GM19452 (cell line): ENCODE measurements around the gene SERTAD1.
"Not testable (repeated sequence)": the region's sequence is repeated elsewhere in the genome, so short reads cannot be mapped to it uniquely, and the experiment has no call there.

Source experiments
- ATAC-seq: cut with Tn5 transposase; IDR thresholded peaks from one replicate; pipeline ENCODE4 v1.9.1; 2021; ENCODE audit not compliant: unreplicated experiment

Gene SERTAD1

DNA sequence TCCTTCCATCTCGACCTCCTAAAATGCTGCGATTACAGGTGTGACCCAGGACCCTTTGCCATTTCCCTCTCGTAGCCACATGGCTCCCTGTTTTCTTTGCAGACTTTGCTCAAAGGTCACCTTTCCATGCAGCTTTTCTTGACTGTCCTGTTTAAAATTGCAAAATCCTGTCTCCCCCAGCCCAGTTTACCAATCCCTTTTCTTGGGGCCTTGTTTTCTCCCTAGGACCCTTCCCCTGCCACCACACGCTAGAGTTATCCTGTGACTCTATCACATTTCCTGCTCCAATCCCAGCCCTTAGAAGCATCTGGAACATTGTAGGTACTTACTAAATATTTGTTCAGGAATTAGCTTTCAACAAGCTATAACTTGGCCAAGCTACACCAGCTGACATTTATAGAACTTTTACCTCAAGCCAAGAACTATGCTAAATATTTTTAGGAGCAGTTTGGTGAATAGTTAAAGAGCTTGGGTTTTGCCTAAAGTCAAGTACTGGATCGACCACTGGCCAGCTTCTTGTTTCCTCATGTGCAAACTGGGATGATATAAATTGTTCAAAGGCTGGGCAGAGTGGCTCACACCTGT is 27.5 kb upstream of the SERTAD1 start:
- no peak for ATAC-seq

- no peak for ATAC-seq
Measured at GRCh38 chr19:40452016-40452415, 26.2 kb upstream of the SERTAD1 start.

DNA sequence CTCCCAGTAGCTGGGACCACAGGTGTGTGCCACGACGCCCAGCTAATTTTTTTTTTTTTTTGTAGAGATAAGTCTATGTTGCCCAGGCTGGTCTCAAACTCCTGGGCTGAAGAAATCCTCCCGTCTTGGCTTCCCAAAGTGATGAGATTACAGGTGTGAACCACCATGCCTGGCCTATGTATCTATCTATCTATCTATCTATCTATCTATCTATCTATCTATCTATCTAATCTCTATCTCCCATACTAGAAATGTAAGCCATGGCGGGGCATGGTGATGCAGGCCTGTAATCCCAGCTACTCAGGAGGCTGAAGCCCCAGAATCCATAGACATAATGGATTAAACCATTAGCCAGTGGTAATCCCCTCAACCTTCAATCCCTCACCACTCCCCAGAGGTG is 24.9 kb upstream of the SERTAD1 start:
- no peak for ATAC-seq

GRCh38 chr19:40449506-40449905 is 23.7 kb upstream of the SERTAD1 start:
- ATAC-seq = no peak

- ATAC-seq = no peak
Measured at GRCh38 chr19:40446263-40446784, 20.5 kb upstream of the SERTAD1 start.

DNA sequence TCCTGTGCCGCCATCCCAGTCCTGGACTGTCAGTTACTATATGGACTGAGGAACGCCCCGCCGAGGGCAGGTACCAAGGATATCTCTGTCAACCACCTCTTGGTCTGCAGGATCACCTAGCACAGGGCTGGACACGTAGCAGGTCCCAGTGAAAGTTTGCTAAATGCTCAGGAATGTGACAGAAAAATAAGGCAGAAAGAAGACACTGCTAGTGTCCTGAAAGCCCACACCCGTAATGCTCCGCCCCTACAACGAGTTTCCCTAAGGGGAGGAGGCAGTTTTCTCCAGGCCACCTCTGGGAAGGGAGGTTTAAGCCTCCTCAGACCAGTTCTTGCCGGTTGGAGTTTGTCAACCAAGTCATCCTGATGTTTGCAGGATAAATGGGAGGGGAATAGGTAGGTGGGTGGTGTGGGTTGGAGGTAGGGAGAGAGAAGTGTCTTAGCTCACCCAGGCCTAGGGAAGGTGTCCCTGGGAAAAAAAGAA is 20.0 kb upstream of the SERTAD1 start:
- ATAC-seq = no peak

DNA sequence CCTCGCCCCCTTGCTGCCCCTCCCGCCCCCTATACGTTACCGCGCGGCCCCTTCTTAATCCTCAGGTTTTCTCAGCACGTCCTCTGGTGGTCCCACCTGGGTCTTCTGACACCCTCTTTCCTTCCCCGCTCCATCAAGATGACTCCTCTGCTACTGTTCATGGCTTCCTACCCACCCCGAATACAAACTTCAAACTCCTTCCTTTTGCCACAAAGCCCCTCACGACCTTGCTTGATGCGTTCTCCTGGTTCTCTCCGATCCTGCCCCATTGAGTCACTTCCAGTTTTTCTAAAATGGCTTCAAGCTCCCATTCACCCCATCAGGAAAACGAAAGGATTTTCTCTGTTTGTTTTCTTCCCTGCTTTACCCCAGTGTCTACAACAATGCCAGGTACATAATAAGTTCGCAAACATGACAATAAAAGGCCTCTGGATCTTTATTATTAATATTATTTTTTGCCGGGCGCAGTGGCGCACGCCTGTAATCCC is 19.1 kb upstream of the SERTAD1 start:
- ATAC-seq = no peak

- peak; percentile 65 for ATAC-seq
Measured at GRCh38 chr19:40444000-40444824, 18.4 kb upstream of the SERTAD1 start, which contains the start of gene SERTAD3. TSS of gene SERTAD3 (minus strand) at chr19:40444335. CDS start at chr19:40442080, 2,255 bp downstream.

GRCh38 chr19:40443131-40443999 is 17.6 kb upstream of the SERTAD1 start:
- peak; percentile 61 for ATAC-seq

DNA sequence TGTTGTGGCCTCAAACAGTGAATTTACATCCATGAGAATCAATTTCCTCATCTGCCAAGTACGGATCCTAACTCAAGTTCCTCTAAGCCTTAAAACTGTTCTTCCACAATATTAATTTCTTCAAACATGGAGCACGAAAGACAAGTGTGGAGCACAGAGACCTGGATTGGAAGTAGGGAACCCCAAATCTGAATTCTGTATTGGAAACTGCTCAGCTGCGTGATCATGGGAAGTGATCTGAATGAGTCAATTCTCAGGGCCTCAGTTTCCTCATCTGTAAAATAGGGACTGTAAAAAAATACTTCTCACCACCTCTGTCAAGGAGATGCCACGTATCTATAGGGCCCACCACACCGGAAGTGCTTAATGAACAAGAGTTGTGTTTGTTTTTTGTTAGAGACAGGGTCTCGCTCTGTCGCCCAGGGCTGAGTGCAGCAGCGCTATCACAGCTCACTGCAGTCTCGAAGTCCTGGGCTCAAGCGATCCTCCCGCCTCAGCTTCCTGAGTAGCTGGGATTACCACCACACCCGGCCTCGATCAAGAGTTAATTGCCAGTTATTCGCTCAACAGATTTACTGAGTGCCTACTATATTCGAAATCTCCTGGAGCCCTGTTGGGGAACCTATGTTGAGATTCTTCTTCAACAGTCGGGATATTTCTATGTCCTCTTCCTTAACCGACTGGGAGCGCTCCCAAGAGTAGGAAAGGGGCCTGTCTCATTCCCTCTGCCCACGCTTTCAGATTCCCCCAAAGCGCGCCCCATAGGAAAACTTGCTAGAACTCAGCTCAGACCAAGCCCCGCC is 16.7 kb upstream of the SERTAD1 start:
- no peak for ATAC-seq

- ATAC-seq = no peak
Measured at GRCh38 chr19:40441719-40442253, 16.0 kb upstream of the SERTAD1 start.

DNA sequence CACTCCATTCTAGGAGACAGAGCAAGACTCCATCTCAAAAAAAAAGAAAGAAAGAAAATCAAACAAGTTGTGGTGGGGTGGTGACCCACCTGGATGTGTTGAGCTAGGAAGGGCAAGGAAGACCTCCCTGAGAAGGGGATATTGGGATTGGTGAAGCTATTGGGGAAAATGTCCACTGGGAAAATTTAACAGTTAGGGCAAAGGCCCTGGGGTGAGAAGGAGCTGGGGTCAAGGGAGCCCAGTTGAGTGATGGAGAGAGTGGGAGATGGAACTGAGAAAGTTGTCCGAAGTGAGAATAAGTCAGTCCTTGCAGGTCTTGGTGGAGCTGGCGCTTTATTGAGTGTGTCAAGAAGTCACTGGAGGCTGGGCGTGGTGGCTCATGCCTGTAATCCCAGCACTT is 12.5 kb upstream of the SERTAD1 start:
- no peak for ATAC-seq

- ATAC-seq = peak; percentile 56
Measured at GRCh38 chr19:40433391-40434216, 7.8 kb upstream of the SERTAD1 start.

DNA sequence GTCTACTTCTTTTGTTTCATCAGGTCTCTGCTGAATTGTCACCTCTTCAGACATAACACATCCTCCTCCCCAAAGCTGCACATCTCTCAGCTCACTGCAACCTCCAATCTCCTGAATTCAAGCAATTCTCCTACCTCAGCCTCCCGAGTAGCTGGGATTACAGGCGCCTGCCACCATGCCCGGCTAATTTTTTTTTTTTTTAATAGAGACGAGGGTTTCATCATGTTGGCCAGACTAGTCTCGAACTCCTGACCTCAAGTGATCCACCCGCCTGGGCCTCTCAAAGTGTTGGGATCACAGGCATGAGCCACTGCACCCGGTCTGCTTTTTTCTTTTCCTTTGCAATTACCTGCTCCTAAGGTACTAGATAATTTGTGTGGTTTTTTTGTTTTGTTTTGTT is 7.0 kb upstream of the SERTAD1 start:
- ATAC-seq = not testable (repeated sequence)

DNA sequence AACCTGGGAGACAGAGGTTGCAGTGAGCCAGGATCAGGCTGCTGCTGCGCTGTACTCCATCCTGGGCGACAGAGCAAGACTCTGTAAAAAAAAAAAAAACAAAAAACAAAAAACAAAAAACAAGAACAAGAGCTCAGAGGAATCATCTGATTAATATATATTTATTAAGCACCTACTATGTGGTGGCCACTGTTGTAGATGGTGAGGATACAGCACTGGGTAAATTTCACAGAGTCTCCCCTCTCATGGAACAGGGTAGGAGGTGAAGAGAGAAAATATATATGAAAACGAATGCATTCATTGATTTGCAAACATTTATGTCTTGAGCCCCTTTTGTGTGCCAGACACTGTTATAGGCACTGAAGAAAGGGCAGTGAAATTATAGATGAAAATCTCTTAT is 5.9 kb upstream of the SERTAD1 start:
- ATAC-seq = no peak

GRCh38 chr19:40430242-40430641 is 4.5 kb upstream of the SERTAD1 start:
- not testable (repeated sequence) for ATAC-seq

GRCh38 chr19:40428197-40428596 is 2.4 kb upstream of the SERTAD1 start:
- ATAC-seq = not testable (repeated sequence)

DNA sequence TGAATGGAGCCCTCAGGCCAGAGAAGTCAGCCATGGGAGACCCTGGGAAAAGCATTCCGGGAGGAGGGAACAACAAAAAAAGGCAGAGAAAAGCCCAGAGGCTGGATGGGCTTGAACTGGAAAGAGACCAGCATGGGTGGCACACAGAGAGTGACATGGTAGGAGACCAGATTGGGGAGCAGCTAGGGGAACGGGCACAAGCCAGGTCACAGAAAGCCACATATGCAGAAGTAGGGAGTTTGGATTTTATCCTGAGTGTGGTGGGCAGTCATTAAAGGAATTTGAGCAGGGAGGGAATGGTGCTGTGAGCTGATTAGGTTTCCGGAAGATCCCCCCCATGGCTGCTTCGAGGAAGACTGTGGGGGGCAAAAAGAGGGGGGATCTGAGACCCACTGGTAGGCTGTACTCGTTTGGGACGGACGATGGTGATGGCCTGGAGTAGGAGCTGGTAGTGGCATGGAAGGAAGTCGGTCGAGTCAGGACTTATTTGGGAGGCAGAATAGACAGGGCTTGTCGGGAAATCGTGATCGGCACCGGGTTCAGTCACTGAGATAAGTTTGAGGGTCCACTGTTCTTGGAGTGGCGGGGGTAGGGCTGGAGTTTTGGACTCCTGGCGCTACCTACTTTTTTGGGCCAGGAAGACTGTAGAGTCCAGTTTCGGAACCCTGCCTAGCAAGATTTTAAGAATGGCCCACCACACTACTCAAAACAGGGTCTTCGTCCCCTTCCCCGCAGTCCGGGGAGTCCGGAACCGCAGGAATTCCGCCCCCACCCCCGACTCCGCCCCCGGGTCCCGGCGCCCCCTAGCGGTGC is 949 bp downstream of the SERTAD1 start:
- ATAC-seq = no peak
